HEK293 (cell line): ENCODE data around the gene PNPO.

Source experiments
- GFI1B ChIP-seq: fragments of 450-650 bp; formaldehyde crosslinking; IDR thresholded peaks from 2 replicates; pipeline ENCODE4 v1.5.1; 2016; ENCODE audit warnings: missing biosample characterization, missing genetic modification characterization
- KLF8 ChIP-seq: fragments of 450-650 bp; formaldehyde crosslinking; IDR thresholded peaks from 2 replicates; pipeline ENCODE4 v1.5.1; 2016; ENCODE audit warnings: missing biosample characterization, missing genetic modification characterization
- MYNN ChIP-seq: fragments of 450-650 bp; formaldehyde crosslinking; IDR thresholded peaks from 2 replicates; pipeline ENCODE4 v1.5.1; 2016; ENCODE audit warnings: missing biosample characterization, missing genetic modification characterization, borderline replicate concordance
- MZF1 ChIP-seq: fragments of 450-650 bp; formaldehyde crosslinking; IDR thresholded peaks from 2 replicates; pipeline ENCODE4 v1.5.1; 2017; ENCODE audit warnings: missing biosample characterization, missing genetic modification characterization, borderline replicate concordance
- REPIN1 ChIP-seq: fragments of 450-650 bp; formaldehyde crosslinking; IDR thresholded peaks from 2 replicates; pipeline ENCODE4 v1.5.1; 2017; ENCODE audit warnings: missing biosample characterization, missing genetic modification characterization, low read depth
- SP2 ChIP-seq: fragments of 450-650 bp; formaldehyde crosslinking; IDR thresholded peaks from 2 replicates; pipeline ENCODE4 v1.5.1; 2016; ENCODE audit warnings: missing biosample characterization, missing genetic modification characterization
- ZBTB20 ChIP-seq: fragments of 450-650 bp; formaldehyde crosslinking; IDR thresholded peaks from 2 replicates; pipeline ENCODE4 v1.5.1; 2016; ENCODE audit warnings: missing biosample characterization, missing genetic modification characterization
- ZNF121 ChIP-seq: fragments of 450-650 bp; formaldehyde crosslinking; IDR thresholded peaks from 2 replicates; pipeline ENCODE4 v1.5.1; 2016; ENCODE audit warnings: missing biosample characterization, missing genetic modification characterization
- ZNF155 ChIP-seq: fragments of 450-650 bp; formaldehyde crosslinking; IDR thresholded peaks from 2 replicates; pipeline ENCODE4 v1.5.1; 2016; ENCODE audit warnings: missing biosample characterization, missing genetic modification characterization
- ZNF175 ChIP-seq: fragments of 450-650 bp; formaldehyde crosslinking; IDR thresholded peaks from 2 replicates; pipeline ENCODE4 v1.5.1; 2016; ENCODE audit warnings: missing biosample characterization, missing genetic modification characterization
- ZNF19 ChIP-seq: fragments of 450-650 bp; formaldehyde crosslinking; IDR thresholded peaks from 2 replicates; pipeline ENCODE4; 2016; ENCODE audit warnings: missing biosample characterization, missing genetic modification characterization, low read depth
- ZNF394 ChIP-seq: fragments of 450-650 bp; formaldehyde crosslinking; IDR thresholded peaks from 2 replicates; pipeline ENCODE4 v1.5.1; 2016; ENCODE audit warnings: missing biosample characterization, missing genetic modification characterization, mild to moderate bottlenecking, moderate library complexity, borderline replicate concordance
- ZNF426 ChIP-seq: fragments of 450-650 bp; formaldehyde crosslinking; IDR thresholded peaks from 2 replicates; pipeline ENCODE4 v1.5.1; 2017; ENCODE audit warnings: missing biosample characterization, missing genetic modification characterization, mild to moderate bottlenecking, inconsistent platforms, moderate library complexity
- ZNF48 ChIP-seq: fragments of 450-650 bp; formaldehyde crosslinking; IDR thresholded peaks from 2 replicates; pipeline ENCODE4 v1.5.1; 2016; ENCODE audit warnings: missing biosample characterization, missing genetic modification characterization
- ZNF585B ChIP-seq: fragments of 450-650 bp; formaldehyde crosslinking; IDR thresholded peaks from 2 replicates; pipeline ENCODE4 v1.5.1; 2016; ENCODE audit warnings: missing biosample characterization, missing genetic modification characterization
- ZNF629 ChIP-seq: fragments of 450-650 bp; formaldehyde crosslinking; IDR thresholded peaks from 2 replicates; pipeline ENCODE4 v1.5.1; 2017; ENCODE audit warnings: missing biosample characterization, missing genetic modification characterization
- ZSCAN16 ChIP-seq: fragments of 450-650 bp; formaldehyde crosslinking; IDR thresholded peaks from 2 replicates; pipeline ENCODE4 v1.5.1; 2016; ENCODE audit warnings: missing biosample characterization, missing genetic modification characterization
- ZXDB ChIP-seq: fragments of 450-650 bp; formaldehyde crosslinking; IDR thresholded peaks from 2 replicates; pipeline ENCODE4 v1.5.1; 2016; ENCODE audit warnings: missing biosample characterization, missing genetic modification characterization
- TF ChIP-seq, protein P1 (sequence below): fragments of 450-650 bp; formaldehyde crosslinking; IDR thresholded peaks from 2 replicates; pipeline ENCODE4 v1.5.1; 2017; ENCODE audit warnings: missing biosample characterization, missing genetic modification characterization
- TF ChIP-seq, protein P2 (sequence below): sonication (generic); formaldehyde crosslinking; IDR thresholded peaks from 2 replicates; pipeline ENCODE4 v1.8.1; 2022; ENCODE audit warnings: mild to moderate bottlenecking, moderate library complexity, missing genetic modification reagents
- TF ChIP-seq, protein P3 (sequence below): fragments of 450-650 bp; formaldehyde crosslinking; IDR thresholded peaks from 2 replicates; pipeline ENCODE4 v1.5.1; 2016; ENCODE audit warnings: missing biosample characterization, missing genetic modification characterization
- TF ChIP-seq, protein P4 (sequence below): fragments of 450-650 bp; formaldehyde crosslinking; IDR thresholded peaks from 2 replicates; pipeline ENCODE4 v1.5.1; 2016; ENCODE audit warnings: missing biosample characterization, missing genetic modification characterization
- TF ChIP-seq, protein P5 (sequence below): fragments of 450-650 bp; formaldehyde crosslinking; IDR thresholded peaks from 2 replicates; pipeline ENCODE4 v1.5.1; 2016; ENCODE audit warnings: missing biosample characterization, missing genetic modification characterization
- TF ChIP-seq, protein P6 (sequence below): fragments of 450-650 bp; formaldehyde crosslinking; IDR thresholded peaks from 2 replicates; pipeline ENCODE4 v1.5.1; 2016; ENCODE audit warnings: missing biosample characterization, missing genetic modification characterization
- TF ChIP-seq, protein P7 (sequence below): fragments of 450-650 bp; formaldehyde crosslinking; IDR thresholded peaks from 2 replicates; pipeline ENCODE4 v1.5.0; 2017; ENCODE audit warnings: missing biosample characterization, missing genetic modification characterization, borderline replicate concordance
- TF ChIP-seq, protein P8 (sequence below): fragments of 450-650 bp; formaldehyde crosslinking; IDR thresholded peaks from 2 replicates; pipeline ENCODE4 v1.5.1; 2016; ENCODE audit warnings: missing biosample characterization, missing genetic modification characterization

PNPO gene

DNA sequence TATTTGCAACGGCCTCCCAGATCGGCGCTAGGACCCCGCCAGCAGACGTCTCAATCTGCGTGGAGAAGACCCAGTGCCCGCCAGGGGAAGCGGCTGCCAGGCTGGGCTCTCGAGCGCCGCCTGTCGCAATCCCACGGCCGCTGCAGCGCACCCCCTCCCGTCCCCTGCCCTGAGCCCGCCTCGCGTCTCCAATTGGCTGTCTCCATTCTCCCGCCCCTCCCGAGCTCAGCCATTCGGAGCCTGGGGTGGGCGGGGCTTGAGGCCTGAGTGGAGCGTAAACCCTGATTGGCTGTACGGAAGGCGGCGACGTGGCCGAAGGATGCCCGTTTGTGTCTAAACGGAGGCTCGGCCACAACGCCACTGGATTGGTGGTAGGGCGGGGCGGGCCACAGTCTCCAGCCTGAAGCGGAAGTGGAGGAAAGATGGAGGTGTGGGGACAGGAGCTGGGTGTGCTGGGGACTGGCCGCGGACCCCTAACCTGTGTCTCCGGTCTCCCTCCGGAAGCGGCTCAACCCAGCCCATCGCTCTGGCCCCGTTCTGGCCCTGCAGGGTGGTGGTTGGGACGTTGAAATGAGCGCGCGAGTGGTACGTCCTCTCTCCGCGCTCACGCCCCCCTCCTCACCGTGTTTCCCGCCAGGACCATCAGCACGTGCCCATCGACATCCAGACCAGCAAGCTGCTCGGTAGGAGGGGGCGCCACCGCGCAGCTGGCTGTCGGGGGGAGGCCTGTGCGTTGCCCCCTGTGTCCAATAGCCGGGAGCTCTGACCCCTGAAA is 29.5 kb downstream of the PNPO start, which contains the start of gene CDK5RAP3 (continued):
- TF ChIP-seq ZNF426 (tag by site-specific recombination) (no peak), GFI1B (no peak), ZNF629 (peak; percentile 63), KLF8 (tag by site-specific recombination) (peak; percentile 69), ZXDB (peak; percentile 75), ZNF394 (0 out of 2 replicates have a peak, but pooled peaks have one; percentile 19), ZBTB20 (tag by site-specific recombination) (peak; percentile 57; the same call in 1 of the 2 replicates), ZNF585B (tag by site-specific recombination) (no peak), ZNF48 (tag by site-specific recombination) (no peak), MZF1 (tag by site-specific recombination) (no peak), ZNF19 (tag by site-specific recombination) (no peak), ZNF155 (tag by site-specific recombination) (no peak), ZNF121 (0 out of 2 replicates have a peak, but pooled peaks have one; percentile 19), REPIN1 (tag by site-specific recombination) (peak; percentile 57; the same call in 1 of the 2 replicates), MYNN (tag by site-specific recombination) (peak; percentile 34; the same call in 1 of the 2 replicates), ZNF175 (tag by site-specific recombination) (no peak), SP2 (peak; percentile 100), ZSCAN16 (0 out of 2 replicates have a peak, but pooled peaks have one; percentile 40)
- TF ChIP-seq, protein P1, sequence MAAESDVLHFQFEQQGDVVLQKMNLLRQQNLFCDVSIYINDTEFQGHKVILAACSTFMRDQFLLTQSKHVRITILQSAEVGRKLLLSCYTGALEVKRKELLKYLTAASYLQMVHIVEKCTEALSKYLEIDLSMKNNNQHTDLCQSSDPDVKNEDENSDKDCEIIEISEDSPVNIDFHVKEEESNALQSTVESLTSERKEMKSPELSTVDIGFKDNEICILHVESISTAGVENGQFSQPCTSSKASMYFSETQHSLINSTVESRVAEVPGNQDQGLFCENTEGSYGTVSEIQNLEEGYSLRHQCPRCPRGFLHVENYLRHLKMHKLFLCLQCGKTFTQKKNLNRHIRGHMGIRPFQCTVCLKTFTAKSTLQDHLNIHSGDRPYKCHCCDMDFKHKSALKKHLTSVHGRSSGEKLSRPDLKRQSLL (tag by site-specific recombination), result peak; percentile 52; the same call in 1 of the 2 replicates
- TF ChIP-seq, protein P2, sequence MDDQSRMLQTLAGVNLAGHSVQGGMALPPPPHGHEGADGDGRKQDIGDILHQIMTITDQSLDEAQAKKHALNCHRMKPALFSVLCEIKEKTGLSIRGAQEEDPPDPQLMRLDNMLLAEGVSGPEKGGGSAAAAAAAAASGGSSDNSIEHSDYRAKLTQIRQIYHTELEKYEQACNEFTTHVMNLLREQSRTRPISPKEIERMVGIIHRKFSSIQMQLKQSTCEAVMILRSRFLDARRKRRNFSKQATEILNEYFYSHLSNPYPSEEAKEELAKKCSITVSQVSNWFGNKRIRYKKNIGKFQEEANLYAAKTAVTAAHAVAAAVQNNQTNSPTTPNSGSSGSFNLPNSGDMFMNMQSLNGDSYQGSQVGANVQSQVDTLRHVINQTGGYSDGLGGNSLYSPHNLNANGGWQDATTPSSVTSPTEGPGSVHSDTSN (CRISPR knock-in tag), result peak; percentile 64; the same call in 1 of the 2 replicates
- TF ChIP-seq, protein P3, sequence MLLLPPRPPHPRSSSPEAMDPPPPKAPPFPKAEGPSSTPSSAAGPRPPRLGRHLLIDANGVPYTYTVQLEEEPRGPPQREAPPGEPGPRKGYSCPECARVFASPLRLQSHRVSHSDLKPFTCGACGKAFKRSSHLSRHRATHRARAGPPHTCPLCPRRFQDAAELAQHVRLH (tag by site-specific recombination), result peak; percentile 73; the same call in 1 of the 2 replicates
- TF ChIP-seq, protein P4, sequence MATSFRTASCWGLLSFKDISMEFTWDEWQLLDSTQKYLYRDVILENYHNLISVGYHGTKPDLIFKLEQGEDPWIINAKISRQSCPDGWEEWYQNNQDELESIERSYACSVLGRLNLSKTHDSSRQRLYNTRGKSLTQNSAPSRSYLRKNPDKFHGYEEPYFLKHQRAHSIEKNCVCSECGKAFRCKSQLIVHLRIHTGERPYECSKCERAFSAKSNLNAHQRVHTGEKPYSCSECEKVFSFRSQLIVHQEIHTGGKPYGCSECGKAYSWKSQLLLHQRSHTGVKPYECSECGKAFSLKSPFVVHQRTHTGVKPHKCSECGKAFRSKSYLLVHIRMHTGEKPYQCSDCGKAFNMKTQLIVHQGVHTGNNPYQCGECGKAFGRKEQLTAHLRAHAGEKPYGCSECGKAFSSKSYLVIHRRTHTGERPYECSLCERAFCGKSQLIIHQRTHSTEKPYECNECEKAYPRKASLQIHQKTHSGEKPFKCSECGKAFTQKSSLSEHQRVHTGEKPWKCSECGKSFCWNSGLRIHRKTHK (tag by site-specific recombination), result no peak
- TF ChIP-seq, protein P5, sequence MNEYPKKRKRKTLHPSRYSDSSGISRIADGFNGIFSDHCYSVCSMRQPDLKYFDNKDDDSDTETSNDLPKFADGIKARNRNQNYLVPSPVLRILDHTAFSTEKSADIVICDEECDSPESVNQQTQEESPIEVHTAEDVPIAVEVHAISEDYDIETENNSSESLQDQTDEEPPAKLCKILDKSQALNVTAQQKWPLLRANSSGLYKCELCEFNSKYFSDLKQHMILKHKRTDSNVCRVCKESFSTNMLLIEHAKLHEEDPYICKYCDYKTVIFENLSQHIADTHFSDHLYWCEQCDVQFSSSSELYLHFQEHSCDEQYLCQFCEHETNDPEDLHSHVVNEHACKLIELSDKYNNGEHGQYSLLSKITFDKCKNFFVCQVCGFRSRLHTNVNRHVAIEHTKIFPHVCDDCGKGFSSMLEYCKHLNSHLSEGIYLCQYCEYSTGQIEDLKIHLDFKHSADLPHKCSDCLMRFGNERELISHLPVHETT (tag by site-specific recombination), result peak; percentile 64; the same call in 1 of the 2 replicates
- TF ChIP-seq, protein P6, sequence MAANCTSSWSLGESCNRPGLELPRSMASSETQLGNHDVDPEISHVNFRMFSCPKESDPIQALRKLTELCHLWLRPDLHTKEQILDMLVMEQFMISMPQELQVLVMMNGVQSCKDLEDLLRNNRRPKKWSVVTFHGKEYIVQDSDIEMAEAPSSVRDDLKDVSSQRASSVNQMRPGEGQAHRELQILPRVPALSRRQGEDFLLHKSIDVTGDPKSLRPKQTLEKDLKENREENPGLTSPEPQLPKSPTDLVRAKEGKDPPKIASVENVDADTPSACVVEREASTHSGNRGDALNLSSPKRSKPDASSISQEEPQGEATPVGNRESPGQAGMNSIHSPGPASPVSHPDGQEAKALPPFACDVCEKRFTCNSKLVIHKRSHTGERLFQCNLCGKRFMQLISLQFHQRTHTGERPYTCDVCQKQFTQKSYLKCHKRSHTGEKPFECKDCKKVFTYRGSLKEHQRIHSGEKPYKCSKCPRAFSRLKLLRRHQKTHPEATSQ, result peak; percentile 84; the same call in 1 of the 2 replicates
- TF ChIP-seq, protein P7, sequence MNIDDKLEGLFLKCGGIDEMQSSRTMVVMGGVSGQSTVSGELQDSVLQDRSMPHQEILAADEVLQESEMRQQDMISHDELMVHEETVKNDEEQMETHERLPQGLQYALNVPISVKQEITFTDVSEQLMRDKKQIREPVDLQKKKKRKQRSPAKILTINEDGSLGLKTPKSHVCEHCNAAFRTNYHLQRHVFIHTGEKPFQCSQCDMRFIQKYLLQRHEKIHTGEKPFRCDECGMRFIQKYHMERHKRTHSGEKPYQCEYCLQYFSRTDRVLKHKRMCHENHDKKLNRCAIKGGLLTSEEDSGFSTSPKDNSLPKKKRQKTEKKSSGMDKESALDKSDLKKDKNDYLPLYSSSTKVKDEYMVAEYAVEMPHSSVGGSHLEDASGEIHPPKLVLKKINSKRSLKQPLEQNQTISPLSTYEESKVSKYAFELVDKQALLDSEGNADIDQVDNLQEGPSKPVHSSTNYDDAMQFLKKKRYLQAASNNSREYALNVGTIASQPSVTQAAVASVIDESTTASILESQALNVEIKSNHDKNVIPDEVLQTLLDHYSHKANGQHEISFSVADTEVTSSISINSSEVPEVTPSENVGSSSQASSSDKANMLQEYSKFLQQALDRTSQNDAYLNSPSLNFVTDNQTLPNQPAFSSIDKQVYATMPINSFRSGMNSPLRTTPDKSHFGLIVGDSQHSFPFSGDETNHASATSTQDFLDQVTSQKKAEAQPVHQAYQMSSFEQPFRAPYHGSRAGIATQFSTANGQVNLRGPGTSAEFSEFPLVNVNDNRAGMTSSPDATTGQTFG, result no peak
- TF ChIP-seq, protein P8, sequence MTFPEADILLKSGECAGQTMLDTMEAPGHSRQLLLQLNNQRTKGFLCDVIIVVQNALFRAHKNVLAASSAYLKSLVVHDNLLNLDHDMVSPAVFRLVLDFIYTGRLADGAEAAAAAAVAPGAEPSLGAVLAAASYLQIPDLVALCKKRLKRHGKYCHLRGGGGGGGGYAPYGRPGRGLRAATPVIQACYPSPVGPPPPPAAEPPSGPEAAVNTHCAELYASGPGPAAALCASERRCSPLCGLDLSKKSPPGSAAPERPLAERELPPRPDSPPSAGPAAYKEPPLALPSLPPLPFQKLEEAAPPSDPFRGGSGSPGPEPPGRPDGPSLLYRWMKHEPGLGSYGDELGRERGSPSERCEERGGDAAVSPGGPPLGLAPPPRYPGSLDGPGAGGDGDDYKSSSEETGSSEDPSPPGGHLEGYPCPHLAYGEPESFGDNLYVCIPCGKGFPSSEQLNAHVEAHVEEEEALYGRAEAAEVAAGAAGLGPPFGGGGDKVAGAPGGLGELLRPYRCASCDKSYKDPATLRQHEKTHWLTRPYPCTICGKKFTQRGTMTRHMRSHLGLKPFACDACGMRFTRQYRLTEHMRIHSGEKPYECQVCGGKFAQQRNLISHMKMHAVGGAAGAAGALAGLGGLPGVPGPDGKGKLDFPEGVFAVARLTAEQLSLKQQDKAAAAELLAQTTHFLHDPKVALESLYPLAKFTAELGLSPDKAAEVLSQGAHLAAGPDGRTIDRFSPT (tag by site-specific recombination), result peak; percentile 39
